WTC11 (cell line): ENCODE results near the gene KIF13A. TPM values are rescaled to one million over a fixed set of nuclear protein-coding genes. Genes with fewer than 3 reads are reported as not detected.

ENCODE experiments used
- ATAC-seq: fragments of 200-7000 bp; cut with Tn5 transposase; 2 replicates; pipeline ENCODE4 v1.10.0; 2021; ENCODE audit warnings: mild to moderate bottlenecking, moderate library complexity
- CTCF ChIA-PET: fragments of 300-600 bp; sonication (Branson Sonifier 250); formaldehyde crosslinking; loops from one replicate; lab custom pipeline; 2021; ENCODE audit warnings: antibody characterized with exemption; lab: Charles Lee
- POLR2A ChIA-PET: fragments of 350-600 bp; sonication (Branson Sonifier 250); formaldehyde crosslinking; loops from one replicate; lab custom pipeline; 2021; ENCODE audit warnings: antibody characterized with exemption; lab: Charles Lee
- DNase-seq: peaks from one replicate; pipeline ENCODE4 v3.0.0; 2021; ENCODE audit warnings: low spot score
- H3K27ac Mint-ChIP-seq: 2 replicates; pipeline ENCODE4 v1.8.0; 2021; ENCODE audit warnings: mixed read lengths
- H3K27me3 Mint-ChIP-seq: 2 replicates; pipeline ENCODE4 v1.8.0; 2021; ENCODE audit warnings: low read depth, mild to moderate bottlenecking, moderate library complexity, mixed read lengths
- H3K36me3 Mint-ChIP-seq: 2 replicates; pipeline ENCODE4 v1.8.0; 2021; ENCODE audit warnings: mixed read lengths
- H3K4me1 Mint-ChIP-seq: 2 replicates; pipeline ENCODE4 v1.8.0; 2022; ENCODE audit warnings: mixed read lengths
- H3K4me3 Mint-ChIP-seq: 2 replicates; pipeline ENCODE4 v1.8.0; 2021; ENCODE audit warnings: mild to moderate bottlenecking, moderate library complexity, mixed read lengths
- H3K9me3 Mint-ChIP-seq: 2 replicates; pipeline ENCODE4 v1.8.0; 2021; ENCODE audit warnings: mixed read lengths
- ARID4B ChIP-seq: sonication (generic); formaldehyde crosslinking; IDR thresholded peaks from 2 replicates; pipeline ENCODE4 v1.8.0; 2023; ENCODE audit warnings: missing genetic modification reagents, mild to moderate bottlenecking, borderline replicate concordance
- ATF1 ChIP-seq: sonication (generic); formaldehyde crosslinking; IDR thresholded peaks from 2 replicates; pipeline ENCODE4 v1.8.1; 2023; ENCODE audit warnings: mild to moderate bottlenecking, moderate library complexity, missing genetic modification reagents
- E2F4 ChIP-seq: sonication (generic); formaldehyde crosslinking; IDR thresholded peaks from 2 replicates; pipeline ENCODE4 v1.8.1; 2022; ENCODE audit warnings: low read depth, mild to moderate bottlenecking, moderate library complexity, missing genetic modification reagents, borderline replicate concordance
- EMX1 ChIP-seq: fragments of 250-450 bp; sonication (Bioruptor Pico); IDR thresholded peaks from 2 replicates; pipeline ENCODE4 v1.8.0; 2021; ENCODE audit warnings: mild to moderate bottlenecking
- FOXJ3 ChIP-seq: sonication (generic); formaldehyde crosslinking; IDR thresholded peaks from 2 replicates; pipeline ENCODE4 v1.9.0; 2021; ENCODE audit warnings: missing genetic modification reagents, mild to moderate bottlenecking, borderline replicate concordance
- FOXP4 ChIP-seq: sonication (generic); formaldehyde crosslinking; IDR thresholded peaks from 2 replicates; pipeline ENCODE4 v1.8.0; 2022; ENCODE audit warnings: mild to moderate bottlenecking, missing genetic modification reagents
- IRF2 ChIP-seq: sonication (generic); formaldehyde crosslinking; IDR thresholded peaks from 2 replicates; pipeline ENCODE4 v1.8.0; 2022; ENCODE audit warnings: low read depth, missing genetic modification reagents, borderline replicate concordance
- JAZF1 ChIP-seq: fragments of 250-450 bp; sonication (Bioruptor Pico); IDR thresholded peaks from 2 replicates; pipeline ENCODE4 v1.9.0; 2021; ENCODE audit warnings: moderate library complexity, mild to moderate bottlenecking, inconsistent platforms
- JUN ChIP-seq: sonication (generic); formaldehyde crosslinking; IDR thresholded peaks from 2 replicates; pipeline ENCODE4 v1.8.0; 2023; ENCODE audit warnings: mild to moderate bottlenecking, missing genetic modification reagents
- NFATC4 ChIP-seq: fragments of 250-450 bp; sonication (Bioruptor Pico); IDR thresholded peaks from 2 replicates; pipeline ENCODE4 v1.9.0; 2021; ENCODE audit warnings: mild to moderate bottlenecking
- NFE2L1 ChIP-seq: sonication (generic); formaldehyde crosslinking; IDR thresholded peaks from 2 replicates; pipeline ENCODE4 v1.8.1; 2023; ENCODE audit warnings: missing genetic modification reagents
- NFYB ChIP-seq: sonication (generic); formaldehyde crosslinking; conservative IDR thresholded peaks from 2 replicates; pipeline ENCODE4 v1.8.0; 2022; ENCODE audit warnings: low read depth, missing genetic modification reagents
- NR1H2 ChIP-seq: sonication (generic); formaldehyde crosslinking; IDR thresholded peaks from 2 replicates; pipeline ENCODE4 v1.9.0; 2021; ENCODE audit warnings: mild to moderate bottlenecking, moderate library complexity, missing genetic modification reagents
- NR3C1 ChIP-seq: sonication (generic); formaldehyde crosslinking; conservative IDR thresholded peaks from 2 replicates; pipeline ENCODE4 v1.8.1; 2023; ENCODE audit warnings: low read depth, mild to moderate bottlenecking, missing genetic modification reagents
- PREB ChIP-seq: sonication (generic); formaldehyde crosslinking; IDR thresholded peaks from 2 replicates; pipeline ENCODE4 v1.8.1; 2022; ENCODE audit warnings: mild to moderate bottlenecking, missing genetic modification reagents, moderate library complexity, borderline replicate concordance
- SMAD3 ChIP-seq: sonication (generic); formaldehyde crosslinking; IDR thresholded peaks from 2 replicates; pipeline ENCODE4 v1.8.0; 2022; ENCODE audit warnings: missing genetic modification reagents, mild to moderate bottlenecking, borderline replicate concordance
- ZNF138 ChIP-seq: sonication (generic); formaldehyde crosslinking; conservative IDR thresholded peaks from 2 replicates; pipeline ENCODE4 v1.8.1; 2022; ENCODE audit warnings: mild to moderate bottlenecking, moderate library complexity, missing genetic modification reagents
- ZNF317 ChIP-seq: sonication (generic); formaldehyde crosslinking; IDR thresholded peaks from 2 replicates; pipeline ENCODE4 v1.8.1; 2023; ENCODE audit warnings: low read depth, mild to moderate bottlenecking, moderate library complexity, missing genetic modification reagents, borderline replicate concordance
- ZNF396 ChIP-seq: fragments of 250-450 bp; sonication (Bioruptor Pico); IDR thresholded peaks from 2 replicates; pipeline ENCODE4 v1.8.0; 2021; ENCODE audit warnings: mild to moderate bottlenecking, moderate library complexity, borderline replicate concordance
- ZNF425 ChIP-seq: fragments of 250-450 bp; sonication (Bioruptor Pico); conservative IDR thresholded peaks from 2 replicates; pipeline ENCODE4 v1.9.0; 2021; ENCODE audit warnings: mild to moderate bottlenecking
- ZNF512 ChIP-seq: sonication (generic); formaldehyde crosslinking; IDR thresholded peaks from 2 replicates; pipeline ENCODE4 v1.8.1; 2022; ENCODE audit warnings: missing genetic modification reagents, borderline replicate concordance
- ZSCAN18 ChIP-seq: fragments of 250-450 bp; sonication (Bioruptor Pico); IDR thresholded peaks from 2 replicates; pipeline ENCODE4 v2.1.2; 2022; ENCODE audit warnings: mild to moderate bottlenecking, moderate library complexity
- total RNA-seq: library from RNA; stranded (reverse); gene quantifications from 3 replicates; pipeline ENCODE4 v1.2.3, GENCODE V29; 2021

KIF13A gene
- total RNA-seq, 1 experiment from 2014 or later: 32.7 TPM

- no peak overlapping the region for H3K4me3 Mint-ChIP-seq
- no peaks in the 10 kb centered on the region for H3K27me3 Mint-ChIP-seq
- H3K4me1 Mint-ChIP-seq: peaks cover 1% of the 10 kb centered on the region; the same call in 1 of the 2 replicates
- DNase-seq: no peak
- POLR2A ChIA-PET: no interaction called here
- H3K27ac Mint-ChIP-seq: no peak overlapping the region
- TF ChIP-seq JUN (no peak), NR3C1 (no peak), FOXP4 (CRISPR knock-in tag) (no peak), ZNF396 (no peak), EMX1 (CRISPR knock-in tag) (no peak), ZNF317 (CRISPR knock-in tag) (no peak), NFE2L1 (CRISPR knock-in tag) (no peak), NR1H2 (CRISPR knock-in tag) (no peak), SMAD3 (CRISPR knock-in tag) (no peak), NFATC4 (no peak), PREB (CRISPR knock-in tag) (no peak), ZNF138 (CRISPR knock-in tag) (no peak), NFYB (CRISPR knock-in tag) (no peak), E2F4 (CRISPR knock-in tag) (no peak), IRF2 (CRISPR knock-in tag) (no peak), FOXJ3 (CRISPR knock-in tag) (no peak), ARID4B (CRISPR knock-in tag) (no peak)
- CTCF ChIA-PET: no interaction called here
- no peaks in the 10 kb centered on the region for H3K36me3 Mint-ChIP-seq
- no peaks in the 10 kb centered on the region for H3K9me3 Mint-ChIP-seq
- ATAC-seq: no peak
These were observed 131.1 kb downstream of the KIF13A start for GRCh38 chr6:17856306-17856705.

- DNase-seq (no peak), ATAC-seq (no peak)
- H3K27me3 Mint-ChIP-seq: no peaks in the 10 kb centered on the region
- H3K9me3 Mint-ChIP-seq: no peaks in the 10 kb centered on the region
- no peaks in the 10 kb centered on the region for H3K4me1 Mint-ChIP-seq
- CTCF ChIA-PET: no interaction called here
- no peak overlapping the region for H3K27ac Mint-ChIP-seq
- H3K36me3 Mint-ChIP-seq: 0 out of 2 replicates have a peak, but pooled peaks cover 4% of the 10 kb centered on the region
- H3K4me3 Mint-ChIP-seq: no peak overlapping the region
- POLR2A ChIA-PET: no interaction called here
- no peak for TF ChIP-seq JAZF1
- TF ChIP-seq ATF1 (CRISPR knock-in tag): no peak
- no peak for TF ChIP-seq ZSCAN18
- no peak for TF ChIP-seq ZNF512
- no peak for TF ChIP-seq ZNF425 (CRISPR knock-in tag)
These were observed 132.1 kb downstream of the KIF13A start for GRCh38 chr6:17855381-17855780.
